ENCODE measurements around the gene ARPC4.

Gene ARPC4

DNA sequence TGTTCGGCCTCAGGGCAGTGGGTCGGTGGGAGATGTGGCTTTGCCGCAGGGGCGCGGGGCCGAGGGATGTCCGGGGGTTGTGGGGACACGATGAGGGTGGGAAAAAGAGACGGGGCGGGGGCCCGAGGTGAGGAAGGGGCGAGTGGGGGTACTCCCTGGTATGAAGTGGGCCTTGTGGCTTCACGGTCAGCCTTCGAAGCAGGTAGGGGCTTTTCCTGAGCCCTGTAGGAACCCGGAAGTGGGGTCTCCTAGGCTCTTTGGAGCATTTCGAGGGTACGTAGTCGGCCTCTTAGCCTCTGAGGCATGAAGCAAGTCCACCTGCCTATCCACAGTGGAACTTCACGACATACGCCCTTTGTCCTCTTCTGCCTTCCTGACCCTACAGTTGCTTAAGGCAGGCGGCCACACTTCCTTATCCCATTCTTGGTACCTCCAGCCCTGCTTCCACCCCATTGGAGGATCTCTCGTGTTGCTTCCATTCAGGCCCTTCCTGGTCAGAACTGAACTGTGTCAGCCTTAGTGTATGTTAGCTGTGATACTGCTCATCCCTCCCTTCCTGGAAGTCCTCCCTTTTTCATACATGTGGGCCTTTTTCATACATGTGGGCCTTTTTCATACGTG is 389 bp downstream of the ARPC4 start:
- no peak for DNase-seq (ENCODE audit: low read depth)

DNA sequence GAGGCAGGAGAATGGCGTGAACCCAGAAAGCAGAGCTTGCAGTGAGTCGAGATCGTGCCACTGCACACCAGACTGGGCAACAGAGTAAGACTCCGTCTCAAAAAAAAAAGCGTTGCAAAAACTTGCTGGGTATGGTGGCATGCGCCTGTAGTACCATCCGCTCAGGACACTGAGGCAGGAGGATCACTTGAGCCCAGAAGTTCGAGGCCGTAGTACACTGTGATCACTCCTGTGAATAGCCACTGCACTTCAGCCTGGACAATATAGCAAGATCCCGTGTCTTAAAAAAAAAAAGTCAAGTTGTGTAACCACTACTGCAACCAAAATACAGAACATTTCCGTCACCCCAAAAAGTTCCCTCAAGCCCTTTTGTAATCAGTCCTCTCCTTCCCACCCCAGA is 1.5 kb downstream of the ARPC4 start:
- no peak for DNase-seq (ENCODE audit: low read depth)

DNA sequence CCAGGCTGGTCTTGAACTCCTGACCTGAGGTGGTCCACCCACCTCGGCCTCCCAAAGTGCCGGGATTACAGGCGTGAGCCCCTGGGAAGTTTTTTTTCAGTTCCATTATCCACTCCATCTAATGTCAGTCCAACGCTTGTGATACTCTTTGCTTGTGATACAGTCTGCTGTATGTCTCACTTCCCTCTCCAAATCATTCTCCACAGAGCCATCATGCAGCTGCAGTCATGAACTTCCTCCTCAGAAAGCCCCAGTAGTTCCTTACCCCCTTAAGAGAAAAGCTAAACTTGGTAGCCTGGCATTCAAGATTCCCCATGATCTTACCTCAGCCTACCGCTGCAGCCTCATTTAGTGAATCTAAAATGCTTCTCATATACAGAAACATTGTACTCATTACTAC is 2.3 kb downstream of the ARPC4 start:
- no peak for DNase-seq (ENCODE audit: low read depth)

DNA sequence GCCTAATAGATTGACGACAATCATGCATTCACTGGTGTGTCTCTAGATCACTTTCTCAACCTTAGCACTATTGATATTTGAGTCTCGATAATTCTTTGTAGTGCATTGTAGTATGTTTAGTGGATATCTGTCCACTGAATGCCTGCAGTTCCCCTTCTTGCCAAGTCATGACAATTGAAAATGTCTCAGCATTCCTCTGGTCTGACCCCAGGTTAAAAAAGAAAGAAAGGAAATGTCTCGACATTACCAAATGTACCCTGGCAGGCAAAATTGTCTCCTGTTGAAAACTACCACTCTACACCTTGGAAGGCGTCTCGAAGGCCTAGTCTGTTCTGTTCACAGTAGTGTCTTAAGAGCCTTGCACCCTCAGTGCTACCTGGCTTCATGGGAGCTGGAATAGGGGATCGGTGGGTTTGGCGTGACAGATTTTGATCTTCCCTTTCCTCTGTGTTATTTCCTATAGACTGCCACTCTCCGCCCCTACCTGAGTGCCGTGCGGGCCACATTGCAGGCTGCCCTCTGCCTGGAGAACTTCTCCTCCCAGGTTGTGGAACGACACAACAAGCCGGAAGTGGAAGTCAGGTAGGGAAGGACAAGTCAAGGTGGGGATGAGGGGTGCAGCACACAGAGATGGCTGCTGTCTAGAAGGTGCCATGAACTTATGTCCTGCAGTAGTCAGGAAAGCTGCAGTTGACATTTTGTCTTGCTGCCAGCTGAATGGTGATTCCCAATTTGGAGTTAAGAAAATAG is 4.5 kb downstream of the ARPC4 start:
- DNase-seq (ENCODE audit: low read depth) = no peak

DNA sequence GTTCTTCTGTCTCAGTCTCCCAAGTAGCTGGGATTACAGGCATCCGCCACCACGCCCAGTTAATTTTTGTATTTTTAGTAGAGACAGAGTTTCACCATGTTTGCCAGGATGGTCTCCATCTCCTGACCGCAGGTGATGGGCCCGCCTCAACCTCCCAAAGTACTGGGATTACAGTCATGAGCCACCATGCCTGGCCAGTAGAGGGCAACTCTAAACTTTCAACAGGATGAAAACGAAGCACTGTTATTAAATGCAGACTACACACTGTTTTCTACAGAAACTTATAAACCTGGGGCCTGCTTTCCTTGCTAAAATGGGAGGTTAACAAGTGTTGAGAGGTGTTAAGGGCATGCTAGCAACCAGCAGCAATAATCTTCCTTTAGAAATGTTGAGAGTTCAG is 7.6 kb downstream of the ARPC4 start:
- no peak for DNase-seq (ENCODE audit: low read depth)

DNA sequence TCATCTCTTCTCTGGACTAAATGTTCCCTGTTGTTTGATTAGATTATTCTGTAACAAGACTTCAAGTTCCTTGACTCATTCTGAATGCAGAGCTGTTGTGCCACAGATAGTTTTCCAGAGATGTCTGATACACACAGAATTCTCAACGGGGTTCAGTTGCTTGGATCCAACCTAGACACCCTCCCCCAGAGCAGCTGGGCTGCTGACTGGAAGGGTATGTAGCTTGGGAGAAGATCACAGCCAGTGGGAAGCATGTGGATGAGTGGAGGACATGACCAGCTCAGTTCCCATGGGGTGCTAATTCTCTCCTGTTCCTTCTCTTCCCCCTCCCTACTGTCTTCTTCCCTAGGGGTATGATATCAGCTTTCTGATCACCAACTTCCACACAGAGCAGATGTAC is 10.6 kb downstream of the ARPC4 start:
- DNase-seq (ENCODE audit: low read depth) = no peak

DNA sequence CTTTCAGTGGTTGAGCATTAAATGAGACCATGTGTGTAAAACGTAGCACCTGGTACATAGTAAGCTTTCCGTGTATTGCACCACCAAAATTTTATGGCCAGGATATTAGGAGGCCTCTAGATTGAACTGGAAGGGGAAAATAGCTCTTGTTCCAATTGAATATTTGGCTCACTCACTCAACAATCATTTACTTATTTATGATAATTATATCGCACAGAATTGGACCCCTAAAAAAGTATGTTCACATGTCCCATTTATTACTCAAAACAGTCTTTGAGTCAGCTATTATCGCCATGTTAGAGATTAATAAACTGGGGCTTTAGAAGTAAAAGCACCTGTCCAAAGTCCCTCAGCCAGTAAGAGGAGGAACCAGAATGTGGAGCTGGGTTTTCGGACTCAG is 12.1 kb downstream of the ARPC4 start:
- no peak for DNase-seq (ENCODE audit: low read depth)

DNA sequence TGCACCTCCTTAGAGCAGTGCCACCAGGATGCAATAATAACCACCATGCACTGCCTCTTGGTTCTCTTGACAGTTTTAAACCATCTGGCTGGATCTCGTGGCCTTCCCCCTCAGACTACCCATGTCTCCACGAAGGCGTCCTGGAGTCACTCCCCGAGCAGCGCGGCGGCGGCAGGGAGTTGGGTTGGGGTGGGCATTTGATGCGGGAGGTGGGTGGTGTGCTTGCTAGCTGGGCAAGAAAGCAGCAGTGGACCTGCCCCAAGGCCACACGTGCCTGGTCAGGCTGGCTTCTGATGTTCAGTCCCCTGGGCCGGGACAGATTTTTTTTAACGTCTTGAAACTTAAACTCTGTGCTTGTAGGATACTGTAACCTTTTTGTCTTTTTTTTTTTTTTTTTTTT is 13.3 kb downstream of the ARPC4 start:
- DNase-seq (ENCODE audit: low read depth) = no peak

DNA sequence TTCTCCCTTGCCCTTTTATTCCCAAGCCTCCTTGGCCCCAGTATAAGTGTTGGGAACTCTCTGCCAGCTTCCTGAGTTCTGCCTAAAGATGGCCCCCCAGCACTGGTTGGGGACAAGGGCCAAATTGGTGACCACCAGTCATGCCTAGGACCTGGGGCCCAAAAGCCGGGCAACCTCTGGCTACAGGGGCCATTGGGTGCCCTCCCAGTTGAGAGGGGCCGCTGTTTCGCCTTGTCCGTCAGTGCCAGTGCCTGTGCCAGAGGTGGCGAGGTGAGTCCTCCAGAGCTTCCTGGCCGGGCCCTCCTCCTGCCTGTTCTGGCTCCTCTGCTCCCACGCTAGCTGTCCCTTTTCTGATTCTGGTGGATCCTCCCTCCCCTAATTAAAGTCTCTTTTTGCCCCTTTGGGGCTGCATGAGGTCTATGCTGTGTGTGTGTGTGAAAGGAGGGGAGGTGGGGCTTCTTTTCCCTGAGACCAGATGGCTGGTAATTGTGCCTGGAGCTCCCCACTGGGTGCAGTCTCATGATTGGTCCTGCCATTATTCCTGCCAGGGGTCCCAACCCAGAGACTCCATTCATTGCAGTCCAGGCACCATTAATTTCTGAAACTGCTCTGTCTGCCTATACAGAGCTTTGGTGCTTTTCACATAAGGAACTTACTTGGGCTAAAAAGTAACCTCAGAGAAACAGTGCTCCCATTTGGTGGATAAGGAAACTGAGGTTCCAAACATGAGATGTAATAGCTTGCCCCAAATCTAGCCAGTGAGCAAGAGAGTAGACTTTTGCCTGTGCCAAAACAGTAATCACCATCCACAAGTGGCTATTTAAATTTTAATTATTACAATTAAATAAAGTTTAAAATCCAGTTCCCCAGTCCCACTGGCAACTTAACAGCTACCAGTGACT is 14.1 kb downstream of the ARPC4 start:
- DNase-seq (ENCODE audit: low read depth) = no peak

DNA sequence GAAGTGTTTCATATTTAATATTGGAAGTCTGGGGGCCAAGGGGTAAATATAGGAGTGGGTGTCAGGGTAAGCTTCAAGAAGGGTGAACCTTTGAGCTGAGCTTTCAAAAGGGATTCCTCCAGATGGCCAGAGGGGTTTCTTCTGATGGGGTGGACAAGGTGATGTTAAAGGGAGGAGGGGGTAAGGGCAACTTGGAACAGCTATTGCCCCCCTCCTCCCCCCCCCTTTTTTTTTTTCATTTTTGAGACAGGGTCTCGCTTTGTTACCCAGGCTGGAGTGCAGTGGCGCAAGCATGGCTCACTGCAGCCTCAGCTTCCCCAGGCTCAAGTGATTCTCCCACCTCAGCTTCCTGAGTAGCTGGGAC is 15.1 kb downstream of the ARPC4 start:
- DNase-seq (ENCODE audit: low read depth) = no peak

DNA sequence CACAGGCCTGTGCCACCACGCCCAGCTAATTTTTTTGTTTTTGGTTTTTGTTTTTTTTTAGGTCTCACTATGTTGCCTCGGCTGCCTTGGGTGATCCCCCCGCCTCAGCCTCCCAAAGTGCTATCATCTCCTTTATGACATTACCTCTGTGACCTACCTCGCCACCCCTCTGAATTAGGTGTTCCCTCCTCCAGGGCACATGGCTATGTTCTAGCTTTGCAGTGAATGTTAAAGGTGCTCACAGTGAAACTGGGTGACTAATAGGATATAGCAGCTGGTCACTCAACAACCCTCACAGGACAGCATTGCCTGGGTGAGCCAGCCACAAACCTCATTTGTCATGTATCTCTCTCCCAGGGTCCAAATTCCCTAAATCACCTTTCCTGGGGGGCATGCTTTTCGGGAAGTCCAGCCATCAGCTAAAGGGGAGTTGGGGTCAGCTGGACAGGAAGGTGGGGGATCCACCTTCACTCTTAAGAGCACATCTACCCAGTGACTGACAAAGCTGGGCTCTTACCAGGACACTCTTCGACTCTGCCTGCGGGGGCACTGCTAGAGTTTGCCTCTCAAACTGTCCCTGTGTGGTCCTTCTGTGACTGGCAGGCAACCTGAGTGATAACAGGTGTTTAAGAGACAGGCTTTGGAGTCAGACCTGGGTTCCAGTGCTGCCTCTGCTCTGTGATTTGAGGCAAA is 15.6 kb downstream of the ARPC4 start:
- DNase-seq (ENCODE audit: low read depth) = no peak

DNA sequence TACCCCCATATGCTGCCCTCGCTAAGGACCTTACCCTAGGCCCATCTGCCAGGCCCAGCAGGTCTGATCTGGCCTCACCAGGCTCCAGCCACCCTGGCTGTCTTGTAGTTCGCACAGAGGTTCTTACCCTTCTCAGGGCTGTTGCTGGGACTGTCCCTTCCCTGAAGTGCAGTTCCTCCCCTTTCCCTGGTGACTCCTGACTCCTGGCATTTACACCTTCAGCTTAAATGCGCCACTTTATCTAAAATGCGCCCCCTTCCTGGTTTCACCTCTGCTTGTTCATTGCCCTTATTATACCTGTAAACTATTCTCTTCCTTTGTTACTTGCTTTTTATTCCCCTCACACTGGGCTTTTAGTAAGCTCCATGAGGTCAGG is 16.3 kb downstream of the ARPC4 start:
- DNase-seq (ENCODE audit: low read depth) = no peak

DNA sequence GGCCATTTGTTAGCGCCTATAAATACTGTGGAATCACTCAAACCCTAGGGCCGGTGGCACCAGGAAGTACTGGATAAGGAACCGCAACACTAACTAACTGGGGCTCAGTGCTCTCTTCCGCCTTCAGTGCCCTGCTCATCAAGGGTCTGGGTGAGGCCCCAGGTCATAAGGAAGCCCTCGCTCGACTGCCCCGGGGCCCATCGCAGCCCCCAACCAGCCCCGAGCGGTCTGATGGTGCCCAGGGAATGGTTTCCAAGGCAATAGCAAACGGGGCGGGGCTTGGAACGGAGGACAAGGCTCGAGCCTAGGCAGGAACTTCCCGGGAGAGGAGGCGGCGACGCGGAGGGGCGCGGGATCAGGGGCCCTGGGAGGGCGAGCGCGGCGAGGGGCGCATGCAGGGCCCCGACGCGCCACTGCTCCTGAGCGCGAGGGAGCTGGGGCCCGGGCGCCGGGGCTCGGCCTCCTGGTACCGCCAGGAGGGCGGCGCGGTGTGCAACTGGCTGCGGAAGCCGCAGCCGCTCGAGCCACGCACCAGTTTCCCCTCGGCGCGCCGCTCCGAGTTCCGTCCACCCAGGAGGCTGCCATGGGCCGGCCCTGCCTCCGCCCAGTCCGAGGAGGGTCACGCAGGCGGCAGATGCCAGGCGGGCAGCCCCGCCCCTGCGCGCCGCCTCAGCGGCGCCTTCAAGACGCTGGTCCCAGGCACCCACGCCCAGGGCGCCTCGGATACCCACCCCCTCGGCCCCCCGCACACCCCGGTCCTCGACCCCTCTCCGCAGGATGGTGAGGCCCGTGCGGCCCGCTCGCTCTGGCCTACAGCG is 16.9 kb downstream of the ARPC4 start, which contains the start of gene TTLL3:
Gene TTLL3, plus strand, starts transcription at position 648 of the 818 bp plus-strand sequence. CDS start 400 bp downstream, outside the sequence.
- no peak for DNase-seq (ENCODE audit: low read depth)

DNA sequence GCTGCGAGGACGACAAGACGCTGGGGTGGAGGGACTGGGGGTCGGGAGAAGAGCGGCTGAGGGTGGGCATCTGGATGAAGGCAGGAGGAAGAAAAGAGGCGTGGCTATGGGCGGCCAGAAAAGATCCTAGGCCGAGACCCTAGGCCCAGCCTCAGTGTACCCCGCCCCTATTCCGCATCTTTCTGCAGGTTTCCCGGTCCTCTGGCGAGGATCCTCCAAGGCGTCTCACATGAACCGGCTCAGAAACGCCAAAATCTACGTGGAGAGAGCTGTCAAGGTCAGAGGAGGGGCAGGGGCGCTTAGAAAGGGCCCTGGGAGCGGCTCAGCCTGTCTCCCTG is 17.5 kb downstream of the ARPC4 start:
- no peak for DNase-seq (ENCODE audit: low read depth)

DNA sequence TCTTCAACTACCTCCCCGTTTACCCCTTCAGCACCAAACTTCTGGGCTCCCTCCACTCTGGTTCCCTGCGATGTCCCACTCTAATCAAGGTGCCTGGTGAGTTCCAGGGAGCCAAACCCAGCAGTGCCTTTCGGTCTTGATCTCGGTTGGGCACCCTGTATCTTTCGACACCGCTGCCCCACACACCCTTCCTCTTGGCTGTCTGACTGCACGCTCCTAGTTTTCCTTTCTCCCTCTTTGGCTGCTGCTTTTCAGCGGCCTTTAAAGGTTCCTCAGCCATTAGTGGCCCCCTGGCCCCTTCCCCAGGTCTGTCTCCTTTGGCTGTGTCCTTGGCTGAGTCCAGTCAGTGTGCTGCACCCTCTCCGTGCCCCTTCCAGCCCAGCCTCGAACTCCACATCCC is 18.0 kb downstream of the ARPC4 start:
- no peak for DNase-seq (ENCODE audit: low read depth)

DNA sequence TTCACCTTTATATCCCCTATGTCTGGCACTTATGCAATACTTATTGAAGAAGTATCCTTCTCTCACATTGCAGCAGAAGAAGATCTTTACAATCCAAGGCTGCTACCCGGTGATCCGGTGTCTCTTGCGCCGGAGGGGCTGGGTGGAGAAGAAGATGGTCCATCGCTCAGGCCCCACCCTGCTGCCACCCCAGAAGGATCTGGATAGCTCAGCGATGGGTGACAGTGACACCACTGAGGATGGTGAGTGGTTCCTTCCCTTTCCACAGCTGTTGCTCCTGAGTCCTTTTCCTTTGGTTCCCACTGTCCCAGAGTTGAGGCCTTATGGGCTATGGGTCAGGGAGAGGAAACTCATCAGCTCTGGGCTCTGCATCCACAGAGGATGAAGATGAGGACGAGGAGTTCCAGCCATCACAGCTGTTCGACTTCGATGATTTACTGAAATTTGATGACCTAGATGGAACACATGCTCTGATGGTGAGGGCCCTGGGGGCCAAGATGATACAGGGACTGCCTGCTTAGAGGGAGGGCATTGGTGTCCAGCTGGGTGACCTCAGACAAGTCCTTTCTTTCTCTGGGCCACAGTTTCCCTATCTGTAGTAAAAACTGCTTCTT is 20.1 kb downstream of the ARPC4 start:
- DNase-seq (ENCODE audit: low read depth) = no peak

DNA sequence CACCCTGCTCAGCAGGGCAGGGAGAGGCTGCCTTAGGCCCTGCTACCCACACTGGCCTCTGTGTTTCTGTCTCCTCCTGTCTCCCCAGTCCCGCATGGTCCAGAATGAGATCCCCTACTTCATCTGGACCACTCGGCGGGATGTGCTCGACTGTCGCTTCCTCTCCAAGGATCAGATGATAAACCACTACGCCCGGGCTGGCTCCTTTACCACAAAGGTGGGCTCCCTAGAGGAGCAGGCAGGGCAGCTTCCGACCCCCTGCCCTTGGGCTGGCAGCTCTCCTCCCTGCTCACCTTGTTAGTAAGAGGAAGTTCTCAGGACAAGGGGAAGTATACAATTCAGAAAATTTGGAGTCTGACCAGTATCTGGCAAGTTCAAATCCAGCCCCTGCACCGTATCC is 23.1 kb downstream of the ARPC4 start:
- no peak for DNase-seq (ENCODE audit: low read depth)

DNA sequence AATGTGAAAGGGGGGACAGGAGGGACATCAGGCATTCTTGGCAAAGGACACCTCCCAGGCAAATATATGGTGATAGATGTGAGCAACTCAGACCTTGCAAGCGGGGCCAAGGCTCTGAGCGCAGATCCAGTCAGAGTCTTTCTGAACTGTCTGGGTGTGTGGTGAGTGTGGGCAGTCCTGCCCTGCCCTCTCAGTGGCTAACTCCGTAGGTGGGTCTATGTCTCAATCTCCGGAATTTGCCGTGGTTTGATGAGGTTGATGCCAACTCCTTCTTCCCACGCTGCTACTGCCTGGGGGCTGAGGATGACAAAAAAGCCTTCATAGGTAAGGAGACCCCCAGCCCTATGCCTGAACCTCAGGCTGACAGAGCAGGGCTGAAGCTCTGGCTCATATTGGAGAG is 24.6 kb downstream of the ARPC4 start:
- no peak for DNase-seq (ENCODE audit: low read depth)

DNA sequence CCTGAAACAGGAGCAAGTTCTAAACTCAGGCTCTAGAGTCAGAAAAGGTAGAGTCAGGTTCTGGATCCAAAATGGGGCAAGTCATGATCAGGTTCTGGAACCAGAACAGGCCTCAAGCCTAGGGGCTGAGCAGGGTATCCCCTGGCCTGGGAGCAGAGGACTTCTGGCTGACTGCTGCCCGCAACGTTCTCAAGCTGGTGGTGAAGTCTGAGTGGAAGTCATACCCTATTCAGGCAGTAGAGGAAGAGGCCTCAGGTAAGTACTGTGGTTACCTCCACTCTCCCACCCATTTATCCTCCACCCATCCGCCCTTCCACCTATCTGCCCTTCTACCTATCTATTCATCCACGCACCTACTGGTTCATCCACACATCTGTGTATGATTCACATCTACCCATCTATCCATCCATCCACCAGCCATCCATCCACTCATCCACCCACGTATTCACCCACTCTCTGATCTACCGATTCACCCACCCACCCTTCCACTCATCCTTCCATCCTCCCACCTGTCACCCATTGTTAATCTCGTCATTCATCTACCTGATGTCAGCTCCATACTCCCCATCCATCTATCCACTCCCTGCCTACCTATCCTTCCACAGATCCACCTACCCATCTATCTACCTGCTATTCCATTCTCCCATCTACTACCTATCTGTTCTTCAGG is 25.9 kb downstream of the ARPC4 start:
- no peak for DNase-seq (ENCODE audit: low read depth)

DNA sequence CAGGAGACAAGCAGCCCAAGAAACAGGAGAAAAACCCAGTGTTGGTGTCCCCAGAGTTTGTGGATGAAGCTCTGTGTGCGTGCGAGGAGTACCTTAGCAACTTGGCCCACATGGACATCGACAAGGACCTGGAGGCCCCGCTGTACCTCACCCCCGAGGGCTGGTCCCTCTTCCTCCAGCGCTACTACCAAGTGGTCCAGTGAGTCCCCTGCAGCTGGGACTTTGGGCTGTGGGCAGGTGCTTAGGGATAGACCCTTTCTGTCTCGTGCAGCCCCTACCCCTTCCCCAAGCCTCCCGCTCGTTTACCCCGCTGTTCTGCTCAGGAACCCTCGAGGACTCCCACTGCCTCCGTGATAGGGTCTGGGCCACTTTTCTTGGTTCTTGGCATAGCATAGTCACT is 27.7 kb downstream of the ARPC4 start:
- DNase-seq (ENCODE audit: low read depth) = no peak

DNA sequence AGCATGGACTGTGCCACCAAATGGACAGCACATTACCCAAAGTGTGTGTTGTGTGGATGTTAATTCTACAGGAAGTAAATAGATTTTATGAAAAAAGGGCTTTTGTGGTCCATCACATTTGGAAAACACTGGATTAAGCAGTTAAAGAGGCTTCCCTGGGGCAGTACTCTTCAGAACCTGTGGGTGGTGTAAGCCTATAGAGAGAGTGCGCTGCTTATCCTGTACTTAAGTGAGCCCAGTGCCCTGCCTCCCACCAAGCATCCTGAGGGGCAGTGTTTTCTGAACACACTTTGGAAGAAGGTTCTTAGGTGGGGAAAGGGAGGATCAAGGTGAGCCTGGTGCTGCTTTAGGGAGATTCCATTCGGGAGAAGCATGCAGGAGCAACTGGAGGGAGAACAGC is 28.1 kb downstream of the ARPC4 start:
- DNase-seq (ENCODE audit: low read depth) = no peak

Measured in non-pigmented ciliary epithelial cell (primary cell).